Measurements from ENCODE around the gene FAM83G. TPM values are rescaled to one million over a fixed set of nuclear protein-coding genes. Genes with fewer than 3 reads are reported as not detected.

FAM83G gene
- total RNA-seq, 1 experiment from 2014 or later: 38.7 TPM

- H2BK20ac ChIP-seq (ENCODE audit: low read depth, low read length, poor library complexity, severe bottlenecking): no peak overlapping the region
- H3K23me2 ChIP-seq (ENCODE audit: insufficient read length, low read depth, low read length, poor library complexity, severe bottlenecking): no peaks in the 10 kb centered on the region
- H3K4ac ChIP-seq (ENCODE audit: low read depth, low read length): no peak overlapping the region
- Mint-ChIP-seq H3K27me3 (ENCODE audit: low read depth) (peaks cover 4% of the 10 kb centered on the region), H3K27ac (no peak overlapping the region), H3K4me3 (no peak overlapping the region), H3K36me3 (ENCODE audit: insufficient read depth in 1 of 3, low read depth in 3 of 3) (no peaks in the 10 kb centered on the region), H3K4me1 (no peaks in the 10 kb centered on the region), H3K9me3 (no peaks in the 10 kb centered on the region)
- H3K4me2 ChIP-seq (ENCODE audit: insufficient read depth, insufficient read length, low read length): no peak overlapping the region
- H3T11ph ChIP-seq (ENCODE audit: low read length): no peak overlapping the region
- H3K9me3 ChIP-seq (ENCODE audit: control insufficient read depth, low read depth, low read length): no peaks in the 10 kb centered on the region
- H4K91ac ChIP-seq (ENCODE audit: insufficient read length, low read depth, low read length): no peak overlapping the region
- no peaks in the 10 kb centered on the region for H3K79me2 ChIP-seq (ENCODE audit: insufficient read depth, low read length)
- no peaks in the 10 kb centered on the region for H3K79me1 ChIP-seq (ENCODE audit: insufficient read depth, low read depth, low read length, poor library complexity, severe bottlenecking)
- H2AFZ ChIP-seq (ENCODE audit: low read length): no peak overlapping the region
- H3K9ac ChIP-seq (ENCODE audit: extremely low read depth, insufficient read length, low read length): no peak overlapping the region
- no peak overlapping the region for H3K27ac ChIP-seq (ENCODE audit: insufficient read length, low read depth, low read length)
- TF ChIP-seq, protein P1, sequence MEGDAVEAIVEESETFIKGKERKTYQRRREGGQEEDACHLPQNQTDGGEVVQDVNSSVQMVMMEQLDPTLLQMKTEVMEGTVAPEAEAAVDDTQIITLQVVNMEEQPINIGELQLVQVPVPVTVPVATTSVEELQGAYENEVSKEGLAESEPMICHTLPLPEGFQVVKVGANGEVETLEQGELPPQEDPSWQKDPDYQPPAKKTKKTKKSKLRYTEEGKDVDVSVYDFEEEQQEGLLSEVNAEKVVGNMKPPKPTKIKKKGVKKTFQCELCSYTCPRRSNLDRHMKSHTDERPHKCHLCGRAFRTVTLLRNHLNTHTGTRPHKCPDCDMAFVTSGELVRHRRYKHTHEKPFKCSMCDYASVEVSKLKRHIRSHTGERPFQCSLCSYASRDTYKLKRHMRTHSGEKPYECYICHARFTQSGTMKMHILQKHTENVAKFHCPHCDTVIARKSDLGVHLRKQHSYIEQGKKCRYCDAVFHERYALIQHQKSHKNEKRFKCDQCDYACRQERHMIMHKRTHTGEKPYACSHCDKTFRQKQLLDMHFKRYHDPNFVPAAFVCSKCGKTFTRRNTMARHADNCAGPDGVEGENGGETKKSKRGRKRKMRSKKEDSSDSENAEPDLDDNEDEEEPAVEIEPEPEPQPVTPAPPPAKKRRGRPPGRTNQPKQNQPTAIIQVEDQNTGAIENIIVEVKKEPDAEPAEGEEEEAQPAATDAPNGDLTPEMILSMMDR (conservative IDR thresholded peaks at IDR 0.05): no peak
- H3K4me1 ChIP-seq (ENCODE audit: insufficient read depth, low read length): no peaks in the 10 kb centered on the region
- H2BK5ac ChIP-seq (ENCODE audit: insufficient read length, low read length): no peak overlapping the region
- H2BK15ac ChIP-seq (ENCODE audit: low read depth, low read length): no peak overlapping the region
- H3K56ac ChIP-seq (ENCODE audit: insufficient read length, low read depth, low read length): no peak overlapping the region
- H2BK12ac ChIP-seq (ENCODE audit: insufficient read length, low read depth, low read length): no peak overlapping the region
- H3K23ac ChIP-seq (ENCODE audit: insufficient read length, low read depth, low read length): no peak overlapping the region
- no peak overlapping the region for H2AK5ac ChIP-seq (ENCODE audit: insufficient read length, low read length)
- H4K5ac ChIP-seq (ENCODE audit: insufficient read length, low read depth, low read length): no peak overlapping the region
- H3K14ac ChIP-seq (ENCODE audit: insufficient read depth, low read length): no peak overlapping the region
- no peak overlapping the region for H2BK120ac ChIP-seq (ENCODE audit: low read depth, low read length, poor library complexity, severe bottlenecking)
- H3K27me3 ChIP-seq (ENCODE audit: insufficient read depth, low read length): no peaks in the 10 kb centered on the region
- H4K20me1 ChIP-seq (ENCODE audit: control insufficient read depth, insufficient read depth, insufficient read length): no peaks in the 10 kb centered on the region
- DNase-seq: no peak
- H3K18ac ChIP-seq (ENCODE audit: insufficient read length, low read depth, low read length): no peak overlapping the region
- no CpG with 5 or more reads among the region's 2 CpGs for WGBS (ENCODE audit: extremely low coverage, insufficient read length, low lambda C conversion rate)
- H4K8ac ChIP-seq (replicated peaks; ENCODE audit: insufficient read length, low read depth, low read length): no peak overlapping the region
These were observed 65.9 kb downstream of the FAM83G start for GRCh38 chr17:18938692-18939023.
